WTC11 (cell line): ENCODE results near the gene BCL11B. TPM values are rescaled to one million over a fixed set of nuclear protein-coding genes. Genes with fewer than 3 reads are reported as not detected.
A peak's percentile ranks its signal among the peaks of the same experiment; 100 is the strongest.

ENCODE experiments used
- ATAC-seq: fragments of 200-7000 bp; cut with Tn5 transposase; 2 replicates; pipeline ENCODE4 v1.10.0; 2021; ENCODE audit warnings: mild to moderate bottlenecking, moderate library complexity
- CTCF ChIA-PET: fragments of 300-600 bp; sonication (Branson Sonifier 250); formaldehyde crosslinking; loops from one replicate; lab custom pipeline; 2021; ENCODE audit warnings: antibody characterized with exemption; lab: Charles Lee
- POLR2A ChIA-PET: fragments of 350-600 bp; sonication (Branson Sonifier 250); formaldehyde crosslinking; loops from one replicate; lab custom pipeline; 2021; ENCODE audit warnings: antibody characterized with exemption; lab: Charles Lee
- DNase-seq: peaks from one replicate; pipeline ENCODE4 v3.0.0; 2021; ENCODE audit warnings: low spot score
- H3K27ac Mint-ChIP-seq: 2 replicates; pipeline ENCODE4 v1.8.0; 2021; ENCODE audit warnings: mixed read lengths
- H3K27me3 Mint-ChIP-seq: 2 replicates; pipeline ENCODE4 v1.8.0; 2021; ENCODE audit warnings: low read depth, mild to moderate bottlenecking, moderate library complexity, mixed read lengths
- H3K36me3 Mint-ChIP-seq: 2 replicates; pipeline ENCODE4 v1.8.0; 2021; ENCODE audit warnings: mixed read lengths
- H3K4me1 Mint-ChIP-seq: 2 replicates; pipeline ENCODE4 v1.8.0; 2022; ENCODE audit warnings: mixed read lengths
- H3K4me3 Mint-ChIP-seq: 2 replicates; pipeline ENCODE4 v1.8.0; 2021; ENCODE audit warnings: mild to moderate bottlenecking, moderate library complexity, mixed read lengths
- H3K9me3 Mint-ChIP-seq: 2 replicates; pipeline ENCODE4 v1.8.0; 2021; ENCODE audit warnings: mixed read lengths
- CREB1 ChIP-seq: sonication (generic); formaldehyde crosslinking; IDR thresholded peaks from 2 replicates; pipeline ENCODE4 v1.8.0; 2023; ENCODE audit warnings: mild to moderate bottlenecking, missing genetic modification reagents
- CREM ChIP-seq: sonication (generic); formaldehyde crosslinking; IDR thresholded peaks from 2 replicates; pipeline ENCODE4 v1.8.1; 2022; ENCODE audit warnings: mild to moderate bottlenecking, missing genetic modification reagents, moderate library complexity
- CTCF ChIP-seq: fragments of 200-600 bp; IDR thresholded peaks from 2 replicates; pipeline ENCODE4 v1.8.0; 2022; ENCODE audit warnings: antibody characterized with exemption
- EMX1 ChIP-seq: fragments of 250-450 bp; sonication (Bioruptor Pico); IDR thresholded peaks from 2 replicates; pipeline ENCODE4 v1.8.0; 2021; ENCODE audit warnings: mild to moderate bottlenecking
- IRF2 ChIP-seq: sonication (generic); formaldehyde crosslinking; IDR thresholded peaks from 2 replicates; pipeline ENCODE4 v1.8.0; 2022; ENCODE audit warnings: low read depth, missing genetic modification reagents, borderline replicate concordance
- NFYB ChIP-seq: sonication (generic); formaldehyde crosslinking; conservative IDR thresholded peaks from 2 replicates; pipeline ENCODE4 v1.8.0; 2022; ENCODE audit warnings: low read depth, missing genetic modification reagents
- NR3C1 ChIP-seq: sonication (generic); formaldehyde crosslinking; conservative IDR thresholded peaks from 2 replicates; pipeline ENCODE4 v1.8.1; 2023; ENCODE audit warnings: low read depth, mild to moderate bottlenecking, missing genetic modification reagents
- SMAD4 ChIP-seq: sonication (generic); formaldehyde crosslinking; IDR thresholded peaks from 2 replicates; pipeline ENCODE4 v1.8.0; 2022; ENCODE audit warnings: mild to moderate bottlenecking, missing genetic modification reagents
- TEAD1 ChIP-seq: sonication (generic); formaldehyde crosslinking; IDR thresholded peaks from 2 replicates; pipeline ENCODE4 v1.8.0; 2022; ENCODE audit warnings: mild to moderate bottlenecking, missing genetic modification reagents
- USF1 ChIP-seq: sonication (generic); formaldehyde crosslinking; IDR thresholded peaks from 2 replicates; pipeline ENCODE4 v1.8.0; 2022; ENCODE audit warnings: mild to moderate bottlenecking, missing genetic modification reagents
- USF2 ChIP-seq: sonication (generic); formaldehyde crosslinking; IDR thresholded peaks from 2 replicates; pipeline ENCODE4 v1.8.1; 2023; ENCODE audit warnings: mild to moderate bottlenecking, missing genetic modification reagents, moderate library complexity
- ZNF396 ChIP-seq: fragments of 250-450 bp; sonication (Bioruptor Pico); IDR thresholded peaks from 2 replicates; pipeline ENCODE4 v1.8.0; 2021; ENCODE audit warnings: mild to moderate bottlenecking, moderate library complexity, borderline replicate concordance
- ZNF425 ChIP-seq: fragments of 250-450 bp; sonication (Bioruptor Pico); conservative IDR thresholded peaks from 2 replicates; pipeline ENCODE4 v1.9.0; 2021; ENCODE audit warnings: mild to moderate bottlenecking
- ZNF532 ChIP-seq: fragments of 250-450 bp; sonication (Bioruptor Pico); IDR thresholded peaks from 2 replicates; pipeline ENCODE4 v1.9.0; 2021; ENCODE audit warnings: mild to moderate bottlenecking, borderline replicate concordance
- total RNA-seq: library from RNA; stranded (reverse); gene quantifications from 3 replicates; pipeline ENCODE4 v1.2.3, GENCODE V29; 2021
- TF ChIP-seq, protein P1 (sequence below): fragments of 250-450 bp; sonication (Bioruptor Pico); IDR thresholded peaks from 2 replicates; pipeline ENCODE4 v2.1.2; 2022; ENCODE audit warnings: mild to moderate bottlenecking, moderate library complexity

Gene BCL11B
- total RNA-seq, 1 experiment from 2014 or later = 9.1 TPM

DNA sequence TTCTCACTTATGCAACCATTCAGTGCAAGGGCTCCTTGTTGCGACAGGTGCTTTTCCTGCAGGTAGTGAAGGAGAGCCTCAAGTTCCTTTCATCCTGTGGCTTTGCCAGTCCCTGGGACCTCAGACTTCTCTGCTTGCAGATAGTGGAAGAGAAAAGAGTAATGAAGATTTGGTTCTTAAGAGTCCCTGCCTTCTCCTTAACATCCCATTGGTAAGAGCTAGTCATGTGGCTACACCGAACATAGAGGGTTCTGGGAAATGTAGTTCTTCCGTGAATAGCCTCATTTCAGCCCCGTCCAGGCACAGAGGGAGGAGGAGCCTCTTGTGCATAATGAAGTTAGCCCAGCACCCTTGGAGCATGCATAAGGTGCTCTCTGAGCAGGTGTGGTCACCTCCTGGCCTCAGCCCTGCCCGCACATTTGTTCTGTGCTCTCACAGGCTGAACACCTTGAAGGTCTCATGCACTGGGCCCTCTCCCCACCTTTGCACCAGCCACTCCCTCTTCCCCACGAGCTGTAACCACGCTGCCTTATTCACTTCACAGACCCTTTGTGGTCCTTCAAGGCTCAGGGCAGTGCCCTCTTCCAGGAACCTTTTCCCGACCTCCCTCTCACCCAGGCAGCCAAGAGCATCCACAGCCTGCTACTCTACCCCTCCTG, 134.0 kb downstream of the BCL11B start:
- POLR2A ChIA-PET = no interaction called here
- Mint-ChIP-seq H3K9me3 (peaks cover 4% of the 10 kb centered on the region; the same call in 1 of the 2 replicates), H3K4me3 (peak overlapping the region; percentile 31; the same call in 1 of the 2 replicates), H3K36me3 (no peaks in the 10 kb centered on the region), H3K4me1 (peaks cover 32% of the 10 kb centered on the region), H3K27ac (no peak overlapping the region), H3K27me3 (no peaks in the 10 kb centered on the region; the same call in 1 of the 2 replicates)
- CTCF ChIA-PET = interaction anchor here (2.4 kb wide), 1 partner anchor 15 kb away, joined by 10 read pairs; no protein-coding TSS in a partner anchor
- ATAC-seq (peak; percentile 81), DNase-seq (no peak)
- TF ChIP-seq NFYB (CRISPR knock-in tag) = peak; percentile 66
- TF ChIP-seq ZNF396 (CRISPR knock-in tag) = no peak
- TF ChIP-seq USF2 = peak; percentile 92
- no peak for TF ChIP-seq EMX1 (CRISPR knock-in tag)
- no peak for TF ChIP-seq ZNF532
- no peak for TF ChIP-seq ZNF425
- no peak for TF ChIP-seq CREM (CRISPR knock-in tag)
- TF ChIP-seq CREB1 (CRISPR knock-in tag) = peak; percentile 33; the same call in 1 of the 2 replicates
- TF ChIP-seq, protein P1, sequence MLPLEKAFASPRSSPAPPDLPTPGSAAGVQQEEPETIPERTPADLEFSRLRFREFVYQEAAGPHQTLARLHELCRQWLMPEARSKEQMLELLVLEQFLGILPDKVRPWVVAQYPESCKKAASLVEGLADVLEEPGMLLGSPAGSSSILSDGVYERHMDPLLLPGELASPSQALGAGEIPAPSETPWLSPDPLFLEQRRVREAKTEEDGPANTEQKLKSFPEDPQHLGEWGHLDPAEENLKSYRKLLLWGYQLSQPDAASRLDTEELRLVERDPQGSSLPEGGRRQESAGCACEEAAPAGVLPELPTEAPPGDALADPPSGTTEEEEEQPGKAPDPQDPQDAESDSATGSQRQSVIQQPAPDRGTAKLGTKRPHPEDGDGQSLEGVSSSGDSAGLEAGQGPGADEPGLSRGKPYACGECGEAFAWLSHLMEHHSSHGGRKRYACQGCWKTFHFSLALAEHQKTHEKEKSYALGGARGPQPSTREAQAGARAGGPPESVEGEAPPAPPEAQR (CRISPR knock-in tag) = no peak
- TF ChIP-seq TEAD1 (CRISPR knock-in tag) = no peak
- TF ChIP-seq SMAD4 (CRISPR knock-in tag) = no peak
- no peak for TF ChIP-seq CTCF
- TF ChIP-seq USF1 (CRISPR knock-in tag) = peak; percentile 92
- no peak for TF ChIP-seq NR3C1 (CRISPR knock-in tag)
- TF ChIP-seq IRF2 = no peak
